ENCODE data around the gene FUT1.

DNA sequence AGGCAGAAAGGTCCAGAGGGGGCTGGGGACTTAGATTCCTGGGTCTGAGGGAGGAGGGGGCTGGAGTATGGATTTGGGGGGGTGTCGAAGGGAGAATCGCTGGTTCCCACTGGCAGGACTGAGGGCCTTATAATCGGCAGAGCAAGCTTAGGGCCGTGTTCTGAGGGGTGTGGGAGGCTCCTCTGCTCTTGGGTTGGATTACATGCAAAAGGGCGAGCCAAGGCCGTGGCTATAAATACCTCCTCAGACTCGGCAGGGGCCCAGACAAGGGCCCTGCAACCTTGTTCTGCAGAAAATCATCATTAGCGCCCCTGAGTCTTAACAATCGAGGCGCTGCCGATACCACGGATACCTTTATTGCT lies 32.2 kb downstream of the FUT1 start:
- TF ChIP-seq, protein P1, sequence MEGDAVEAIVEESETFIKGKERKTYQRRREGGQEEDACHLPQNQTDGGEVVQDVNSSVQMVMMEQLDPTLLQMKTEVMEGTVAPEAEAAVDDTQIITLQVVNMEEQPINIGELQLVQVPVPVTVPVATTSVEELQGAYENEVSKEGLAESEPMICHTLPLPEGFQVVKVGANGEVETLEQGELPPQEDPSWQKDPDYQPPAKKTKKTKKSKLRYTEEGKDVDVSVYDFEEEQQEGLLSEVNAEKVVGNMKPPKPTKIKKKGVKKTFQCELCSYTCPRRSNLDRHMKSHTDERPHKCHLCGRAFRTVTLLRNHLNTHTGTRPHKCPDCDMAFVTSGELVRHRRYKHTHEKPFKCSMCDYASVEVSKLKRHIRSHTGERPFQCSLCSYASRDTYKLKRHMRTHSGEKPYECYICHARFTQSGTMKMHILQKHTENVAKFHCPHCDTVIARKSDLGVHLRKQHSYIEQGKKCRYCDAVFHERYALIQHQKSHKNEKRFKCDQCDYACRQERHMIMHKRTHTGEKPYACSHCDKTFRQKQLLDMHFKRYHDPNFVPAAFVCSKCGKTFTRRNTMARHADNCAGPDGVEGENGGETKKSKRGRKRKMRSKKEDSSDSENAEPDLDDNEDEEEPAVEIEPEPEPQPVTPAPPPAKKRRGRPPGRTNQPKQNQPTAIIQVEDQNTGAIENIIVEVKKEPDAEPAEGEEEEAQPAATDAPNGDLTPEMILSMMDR (conservative IDR thresholded peaks at IDR 0.05) = no peak
- no peak for TF ChIP-seq ZFX (IDR thresholded peaks at IDR 0.05)

Measured in C4-2B (cell line).